GM12873 (cell line): ENCODE data around the gene L3MBTL3.

Source experiments
- CTCF ChIP-seq: IDR thresholded peaks from 2 replicates; pipeline ENCODE4 v1.5.1; 2012; ENCODE audit warnings: low read depth, mild to moderate bottlenecking, moderate library complexity, low read length, control low read depth; ENCODE audit not compliant: insufficient read depth; ENCODE audit errors: missing control alignments

L3MBTL3 gene

GRCh38 chr6:130136798-130137197, 118.4 kb downstream of the L3MBTL3 start:
- TF ChIP-seq CTCF, result no peak

GRCh38 chr6:130138116-130138908, 119.9 kb downstream of the L3MBTL3 start:
- TF ChIP-seq CTCF, result no peak

GRCh38 chr6:130138909-130139242, 120.5 kb downstream of the L3MBTL3 start:
- no peak for TF ChIP-seq CTCF

- no peak for TF ChIP-seq CTCF
These were observed 121.7 kb downstream of the L3MBTL3 start for GRCh38 chr6:130140084-130140483.

GRCh38 chr6:130143709-130144108, 125.3 kb downstream of the L3MBTL3 start:
- no peak for TF ChIP-seq CTCF

- TF ChIP-seq CTCF, result no peak
These were observed 128.7 kb downstream of the L3MBTL3 start for GRCh38 chr6:130147111-130147510.

GRCh38 chr6:130148181-130148580, 129.8 kb downstream of the L3MBTL3 start:
- peak; percentile 16 for TF ChIP-seq CTCF

- no peak for TF ChIP-seq CTCF
These were observed 132.5 kb downstream of the L3MBTL3 start for GRCh38 chr6:130150906-130151305.
